Activated naive CD8-positive, alpha-beta T cell (primary cell): ENCODE results near the gene MKLN1.
"Not testable (repeated sequence)": the region's sequence is repeated elsewhere in the genome, so short reads cannot be mapped to it uniquely, and the experiment has no call there.

Source experiments
- H3K27ac Mint-ChIP-seq: one replicate; pipeline ENCODE4 v1.8.0; 2021; ENCODE audit warnings: mixed read lengths
- H3K27me3 Mint-ChIP-seq: one replicate; pipeline ENCODE4 v1.8.0; 2021; ENCODE audit warnings: mixed read lengths
- H3K36me3 Mint-ChIP-seq: one replicate; pipeline ENCODE4 v1.8.0; 2021; ENCODE audit warnings: mixed read lengths
- H3K4me1 Mint-ChIP-seq: one replicate; pipeline ENCODE4 v1.8.0; 2021; ENCODE audit warnings: low read depth, mixed read lengths
- H3K4me3 Mint-ChIP-seq: one replicate; pipeline ENCODE4 v1.8.0; 2021; ENCODE audit warnings: mild to moderate bottlenecking, mixed read lengths
- H3K9me3 Mint-ChIP-seq: one replicate; pipeline ENCODE4 v1.8.0; 2021; ENCODE audit warnings: low read depth, mixed read lengths

Gene MKLN1

DNA sequence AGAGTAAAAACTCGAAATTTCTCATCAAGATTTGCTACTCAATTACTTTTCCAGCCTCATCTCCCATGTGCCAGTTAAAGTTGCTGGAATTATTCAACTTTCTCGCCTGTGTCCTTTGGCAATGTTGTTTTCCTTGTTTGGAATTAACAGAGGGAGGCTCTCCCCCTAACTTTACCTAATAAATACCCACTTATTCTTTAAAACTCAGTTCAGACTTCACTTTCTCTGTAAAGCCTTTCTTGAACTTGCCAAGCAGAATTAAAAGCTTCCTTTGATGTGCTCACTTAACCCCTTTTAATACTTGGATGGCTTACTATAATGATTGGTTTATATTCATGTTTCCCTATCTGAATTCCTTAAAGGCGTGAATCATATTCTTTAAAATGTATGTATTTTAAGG is 104.1 kb downstream of the MKLN1 start:
- H3K27me3 Mint-ChIP-seq = no peaks in the 10 kb centered on the region
- H3K36me3 Mint-ChIP-seq = peaks cover 22% of the 10 kb centered on the region
- H3K27ac Mint-ChIP-seq = no peak overlapping the region
- H3K4me1 Mint-ChIP-seq = peaks cover 7% of the 10 kb centered on the region
- no peaks in the 10 kb centered on the region for H3K9me3 Mint-ChIP-seq
- no peak overlapping the region for H3K4me3 Mint-ChIP-seq

DNA sequence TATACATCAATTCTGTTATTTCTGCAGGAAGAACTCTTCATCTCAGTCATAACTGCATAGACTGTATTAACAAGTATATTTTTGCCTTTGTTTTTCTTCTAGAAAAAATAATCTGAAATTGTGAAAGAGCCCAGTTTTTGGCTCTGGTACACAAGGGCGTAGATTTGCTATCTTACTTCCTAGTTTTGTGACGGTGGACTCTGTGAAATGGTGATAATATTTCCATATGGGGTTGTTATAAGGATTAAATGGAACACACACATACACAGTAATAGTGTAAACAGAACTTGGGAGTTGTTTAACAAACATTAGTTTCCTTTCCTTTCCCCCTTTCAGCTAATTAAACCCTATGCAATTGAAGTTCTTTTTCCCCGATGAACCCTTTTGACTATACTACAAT is 108.7 kb downstream of the MKLN1 start:
- no peaks in the 10 kb centered on the region for H3K9me3 Mint-ChIP-seq
- no peaks in the 10 kb centered on the region for H3K27me3 Mint-ChIP-seq
- H3K4me1 Mint-ChIP-seq = peaks cover 7% of the 10 kb centered on the region
- no peak overlapping the region for H3K4me3 Mint-ChIP-seq
- H3K27ac Mint-ChIP-seq = no peak overlapping the region
- H3K36me3 Mint-ChIP-seq = peaks cover 29% of the 10 kb centered on the region

DNA sequence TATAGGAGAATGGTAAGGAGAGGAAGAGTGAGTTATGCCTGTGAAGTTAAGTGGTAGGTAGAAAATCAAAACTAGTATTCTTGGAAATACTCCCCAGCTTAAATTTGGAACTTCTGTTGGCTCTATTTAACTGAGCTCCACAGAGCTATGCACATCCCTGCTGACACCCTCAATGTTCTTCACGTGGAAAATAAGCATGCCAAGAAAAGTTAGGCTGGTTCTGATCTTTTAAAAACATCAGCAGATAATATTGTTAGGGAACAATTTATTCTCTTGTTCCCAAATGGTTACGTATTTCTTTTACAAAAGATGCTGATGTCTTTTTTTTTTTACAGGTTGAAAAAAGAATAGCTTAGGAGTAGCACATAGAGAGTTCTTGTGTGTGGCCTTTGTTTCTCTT is 111.3 kb downstream of the MKLN1 start:
- no peak overlapping the region for H3K27ac Mint-ChIP-seq
- H3K36me3 Mint-ChIP-seq = peaks cover 20% of the 10 kb centered on the region
- H3K4me3 Mint-ChIP-seq = no peak overlapping the region
- H3K9me3 Mint-ChIP-seq = no peaks in the 10 kb centered on the region
- H3K27me3 Mint-ChIP-seq = no peaks in the 10 kb centered on the region
- peaks cover 7% of the 10 kb centered on the region for H3K4me1 Mint-ChIP-seq

DNA sequence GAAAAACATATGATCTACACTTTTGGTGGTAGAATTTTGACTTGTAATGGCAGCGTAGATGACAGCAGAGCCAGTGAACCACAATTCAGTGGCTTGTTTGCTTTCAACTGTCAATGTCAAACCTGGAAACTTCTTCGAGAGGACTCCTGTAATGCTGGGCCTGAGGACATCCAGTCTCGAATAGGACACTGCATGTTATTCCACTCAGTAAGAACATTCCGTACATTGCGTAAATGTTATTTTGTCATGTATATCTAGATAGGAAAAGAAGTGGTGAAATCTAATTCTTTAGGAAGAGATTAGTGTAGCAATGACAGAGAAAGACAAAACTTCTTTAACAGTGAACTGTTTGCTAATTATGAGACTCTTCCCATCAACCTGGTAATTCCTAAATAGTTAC is 115.8 kb downstream of the MKLN1 start:
- Mint-ChIP-seq H3K4me3 (no peak overlapping the region), H3K27ac (no peak overlapping the region)

DNA sequence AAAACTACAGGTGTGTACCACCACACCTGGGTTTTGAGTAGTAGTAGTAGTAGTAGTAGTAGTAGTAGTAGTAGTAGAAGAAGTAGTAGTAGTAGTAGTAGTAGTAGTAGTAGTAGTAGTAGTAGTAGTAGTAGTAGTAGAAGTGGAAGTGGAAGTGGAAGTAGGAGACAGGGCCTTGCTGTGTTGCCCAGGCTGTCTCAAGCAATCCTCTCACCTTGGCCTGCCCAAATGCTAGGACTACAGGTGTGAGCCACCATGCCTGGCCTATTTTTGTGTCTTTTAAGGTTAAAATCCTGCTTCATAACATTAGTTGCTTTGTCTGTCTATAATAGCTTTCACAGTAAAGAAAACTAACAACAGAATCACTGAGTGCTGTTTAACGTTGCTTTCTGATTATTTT is 117.0 kb downstream of the MKLN1 start:
- Mint-ChIP-seq H3K4me1 (no peaks in the 10 kb centered on the region), H3K9me3 (no peaks in the 10 kb centered on the region), H3K27ac (no peak overlapping the region), H3K27me3 (no peaks in the 10 kb centered on the region), H3K4me3 (no peak overlapping the region), H3K36me3 (peaks cover 25% of the 10 kb centered on the region)

More for the DNA sequence above, 115.8 kb downstream of the MKLN1 start:
- Mint-ChIP-seq H3K9me3 (no peaks in the 10 kb centered on the region), H3K27me3 (no peaks in the 10 kb centered on the region), H3K36me3 (peaks cover 21% of the 10 kb centered on the region), H3K4me1 (no peaks in the 10 kb centered on the region)

DNA sequence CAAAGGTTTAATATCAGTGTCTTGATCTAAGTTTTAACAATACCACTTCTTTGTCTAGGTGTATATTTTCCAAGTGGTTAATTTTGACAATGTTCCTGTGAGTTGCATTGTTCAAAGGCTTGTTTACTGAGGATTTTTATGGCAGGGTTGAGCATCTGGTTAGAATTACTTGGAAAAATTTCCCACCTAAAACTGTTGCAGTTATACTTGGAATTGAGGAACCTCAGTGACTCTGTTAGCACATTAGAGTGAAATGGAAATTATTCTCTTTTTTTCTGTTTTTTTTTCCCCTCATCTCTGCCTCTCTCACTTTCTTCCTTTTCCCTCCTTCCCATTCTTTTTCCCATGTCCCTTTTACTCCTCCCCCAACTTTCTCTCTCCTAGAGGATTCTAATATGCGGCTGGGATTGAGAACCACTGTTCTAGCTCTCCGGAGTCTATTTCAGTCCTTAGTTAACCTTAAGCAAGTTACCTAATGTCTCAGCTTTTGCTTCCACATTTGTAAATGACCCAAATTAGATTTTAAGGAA is 121.8 kb downstream of the MKLN1 start:
- H3K27ac Mint-ChIP-seq = no peak overlapping the region
- H3K9me3 Mint-ChIP-seq = no peaks in the 10 kb centered on the region
- no peaks in the 10 kb centered on the region for H3K27me3 Mint-ChIP-seq
- no peaks in the 10 kb centered on the region for H3K4me1 Mint-ChIP-seq
- H3K4me3 Mint-ChIP-seq = no peak overlapping the region
- H3K36me3 Mint-ChIP-seq = peaks cover 17% of the 10 kb centered on the region

DNA sequence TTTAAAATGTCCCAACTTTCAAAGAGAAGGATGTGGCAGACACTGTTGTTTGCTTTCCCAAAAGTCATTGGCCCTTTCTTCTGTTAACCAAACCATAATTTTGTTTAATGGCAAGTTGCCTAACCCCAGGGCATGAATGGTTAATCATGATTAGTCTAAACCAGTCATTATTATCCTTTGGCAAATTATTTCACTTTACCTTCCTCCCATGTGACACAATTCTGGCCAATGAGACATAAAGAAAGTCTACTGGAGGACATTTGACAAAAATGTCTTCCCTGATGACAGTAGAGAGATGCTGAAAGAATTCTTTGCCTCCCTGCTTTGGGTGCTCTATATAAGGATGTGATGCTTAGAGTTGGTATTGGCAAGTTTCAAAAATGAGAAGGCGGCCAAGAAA is 126.8 kb downstream of the MKLN1 start:
- H3K36me3 Mint-ChIP-seq = peaks cover 11% of the 10 kb centered on the region
- no peaks in the 10 kb centered on the region for H3K27me3 Mint-ChIP-seq
- no peaks in the 10 kb centered on the region for H3K9me3 Mint-ChIP-seq
- no peaks in the 10 kb centered on the region for H3K4me1 Mint-ChIP-seq
- no peak overlapping the region for H3K27ac Mint-ChIP-seq
- H3K4me3 Mint-ChIP-seq = no peak overlapping the region

DNA sequence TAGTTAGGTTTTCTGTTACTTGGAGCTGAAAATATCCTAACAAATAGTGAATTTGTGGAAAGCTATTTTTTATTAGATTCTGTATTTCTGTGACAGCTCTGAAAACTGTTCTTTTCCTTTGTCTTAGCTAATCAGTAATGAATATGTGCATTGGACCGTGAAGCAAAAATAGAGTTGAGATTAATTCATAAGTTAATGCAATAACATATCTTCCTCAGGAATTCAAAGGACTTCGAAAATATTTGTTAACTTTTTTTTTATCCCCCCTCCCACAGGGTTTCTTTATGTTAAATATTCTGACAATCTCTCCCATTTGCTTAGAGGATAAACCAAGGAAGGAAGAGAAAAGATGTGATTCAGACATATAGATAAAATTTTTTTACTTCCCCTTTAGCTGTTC is 127.3 kb downstream of the MKLN1 start:
- Mint-ChIP-seq H3K4me3 (no peak overlapping the region), H3K36me3 (peaks cover 11% of the 10 kb centered on the region), H3K4me1 (peaks cover 2% of the 10 kb centered on the region), H3K27ac (no peak overlapping the region), H3K27me3 (no peaks in the 10 kb centered on the region), H3K9me3 (no peaks in the 10 kb centered on the region)

DNA sequence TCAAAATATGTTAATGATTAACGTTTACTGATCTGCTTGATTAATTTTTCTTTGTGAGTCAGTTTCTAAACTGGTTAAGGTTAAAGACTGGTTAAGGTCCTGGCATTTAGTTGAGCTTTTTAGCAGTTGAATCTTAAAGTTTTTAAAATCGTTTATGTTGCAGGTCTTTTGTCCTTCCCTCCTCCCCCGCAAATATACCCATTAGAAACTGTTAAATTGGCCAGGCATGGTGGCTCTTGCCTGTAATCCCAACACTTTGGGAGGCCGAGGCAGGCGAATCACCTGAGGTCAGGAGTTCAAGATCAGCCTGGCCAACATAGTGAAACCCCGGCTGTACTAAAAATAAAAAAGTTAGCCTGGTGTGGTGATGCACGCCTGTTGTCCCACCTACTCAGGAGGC is 127.9 kb downstream of the MKLN1 start:
- no peaks in the 10 kb centered on the region for H3K27me3 Mint-ChIP-seq
- H3K27ac Mint-ChIP-seq = no peak overlapping the region
- peaks cover 11% of the 10 kb centered on the region for H3K36me3 Mint-ChIP-seq
- H3K4me3 Mint-ChIP-seq = no peak overlapping the region
- H3K4me1 Mint-ChIP-seq = peaks cover 2% of the 10 kb centered on the region
- no peaks in the 10 kb centered on the region for H3K9me3 Mint-ChIP-seq

DNA sequence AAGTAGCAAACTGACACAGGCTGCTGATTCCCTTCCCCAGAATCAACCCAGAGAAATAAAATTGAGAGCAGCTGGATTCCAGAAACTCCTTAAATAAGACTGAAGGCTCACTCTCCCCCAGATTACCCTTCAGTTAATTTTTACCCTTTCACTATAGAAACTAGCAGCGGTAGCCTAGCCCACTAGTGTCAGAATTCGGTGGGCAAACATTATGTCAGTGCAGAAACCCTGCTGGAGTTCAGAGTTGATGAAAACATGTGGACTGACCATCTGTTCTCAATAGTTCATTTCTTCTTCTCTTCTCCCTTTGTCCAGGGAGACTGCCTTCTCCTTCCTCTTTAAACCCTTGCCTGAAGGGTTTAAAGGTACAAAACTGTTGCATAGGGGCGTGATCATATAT is 128.7 kb downstream of the MKLN1 start:
- Mint-ChIP-seq H3K27ac (no peak overlapping the region), H3K27me3 (no peaks in the 10 kb centered on the region), H3K4me1 (peaks cover 2% of the 10 kb centered on the region), H3K9me3 (no peaks in the 10 kb centered on the region), H3K36me3 (peaks cover 13% of the 10 kb centered on the region), H3K4me3 (no peak overlapping the region)

DNA sequence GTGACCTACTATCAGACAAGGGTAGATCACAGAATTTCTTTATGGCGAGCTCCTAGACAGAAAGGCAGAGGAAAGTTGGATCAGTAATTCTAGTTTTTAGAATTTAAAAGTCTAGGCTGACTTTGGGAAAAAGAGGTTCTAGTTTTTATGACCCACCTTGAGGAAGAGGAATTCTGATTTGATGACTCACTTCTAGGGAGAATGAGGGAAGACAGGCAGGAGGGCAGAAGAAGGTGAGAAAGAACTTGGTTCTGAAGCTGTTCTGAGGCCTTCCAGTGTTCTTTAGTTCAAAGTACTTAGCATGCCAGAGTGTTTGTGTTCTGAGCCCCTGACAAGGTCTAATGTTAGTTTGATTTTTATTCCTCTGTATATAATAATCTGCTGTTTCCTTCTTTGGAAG is 131.6 kb downstream of the MKLN1 start:
- H3K27ac Mint-ChIP-seq = no peak overlapping the region
- H3K9me3 Mint-ChIP-seq = no peaks in the 10 kb centered on the region
- H3K4me1 Mint-ChIP-seq = peaks cover 2% of the 10 kb centered on the region
- no peaks in the 10 kb centered on the region for H3K27me3 Mint-ChIP-seq
- H3K36me3 Mint-ChIP-seq = peaks cover 14% of the 10 kb centered on the region
- no peak overlapping the region for H3K4me3 Mint-ChIP-seq

DNA sequence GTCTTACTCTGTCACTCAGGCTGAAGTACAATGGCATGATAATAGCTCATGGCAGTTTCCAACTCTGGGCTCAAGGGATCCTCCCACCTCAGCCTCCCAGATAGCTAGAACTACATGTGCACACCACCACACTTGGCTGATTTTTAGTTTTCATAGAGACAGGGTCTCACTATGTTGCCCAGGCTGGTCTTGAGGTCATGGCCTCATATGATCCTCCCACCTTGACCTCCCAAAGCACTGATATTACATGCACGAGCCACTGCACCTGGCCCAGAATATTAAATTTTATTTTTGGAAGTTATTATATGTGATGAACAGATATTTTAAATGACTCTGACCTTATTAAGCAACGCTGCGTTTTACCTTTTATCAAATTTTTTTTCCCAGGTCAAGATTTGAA is 134.4 kb downstream of the MKLN1 start:
- Mint-ChIP-seq H3K4me1 (peaks cover 2% of the 10 kb centered on the region), H3K27ac (no peak overlapping the region), H3K27me3 (no peaks in the 10 kb centered on the region), H3K4me3 (no peak overlapping the region), H3K9me3 (no peaks in the 10 kb centered on the region), H3K36me3 (peaks cover 9% of the 10 kb centered on the region)

DNA sequence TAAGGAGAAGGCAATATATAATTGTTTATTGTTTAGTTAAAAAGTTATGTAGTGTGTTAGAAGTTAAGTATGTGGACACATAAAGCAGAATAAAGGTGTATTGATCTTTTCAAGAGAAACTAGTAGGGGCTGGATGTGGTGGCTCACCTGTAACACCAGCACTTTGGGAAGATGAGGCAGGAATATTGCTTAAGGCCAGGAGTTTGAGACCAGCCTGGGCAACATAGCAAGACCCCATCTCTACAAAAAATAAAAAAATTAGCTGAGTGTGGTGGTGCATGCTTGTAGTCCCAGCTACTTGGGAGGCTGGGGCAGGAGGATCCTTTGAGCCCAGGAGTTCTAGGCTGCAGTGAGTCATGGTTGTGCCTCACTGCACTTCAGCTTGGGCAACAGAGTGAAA is 135.0 kb downstream of the MKLN1 start:
- H3K27ac Mint-ChIP-seq, H3K4me1 Mint-ChIP-seq, H3K9me3 Mint-ChIP-seq, H3K4me3 Mint-ChIP-seq, H3K27me3 Mint-ChIP-seq: not testable (repeated sequence)
- H3K36me3 Mint-ChIP-seq = peaks cover 10% of the 10 kb centered on the region

DNA sequence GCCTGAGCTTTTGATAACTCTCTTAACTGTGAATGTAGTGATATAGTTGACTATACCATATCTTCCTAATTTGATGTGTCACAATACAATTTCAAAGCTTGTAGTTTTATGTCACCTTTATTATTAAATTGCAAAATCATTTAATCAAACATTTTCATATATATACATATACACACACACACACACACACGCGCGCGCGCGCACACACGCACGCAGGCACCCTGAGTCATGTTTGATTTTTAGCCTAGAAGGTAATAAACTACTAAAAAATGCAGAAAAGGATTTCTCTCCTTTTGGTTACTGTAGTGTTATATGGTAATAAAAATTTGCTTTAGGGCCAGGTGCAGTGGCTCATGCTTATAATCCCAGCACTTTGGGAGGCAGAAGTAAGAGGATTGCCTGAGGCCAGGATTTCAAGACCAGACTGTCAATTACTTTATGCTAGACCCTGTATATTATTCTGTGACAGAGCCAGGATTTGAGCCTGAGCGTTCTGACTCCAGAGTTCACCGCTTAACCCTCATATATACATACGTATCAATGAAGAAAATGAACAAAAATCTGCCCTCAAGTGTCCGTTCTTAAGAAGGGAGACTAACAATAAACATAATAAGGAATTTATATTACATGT is 139.2 kb downstream of the MKLN1 start:
- H3K27me3 Mint-ChIP-seq = no peaks in the 10 kb centered on the region
- no peak overlapping the region for H3K4me3 Mint-ChIP-seq
- H3K4me1 Mint-ChIP-seq = no peaks in the 10 kb centered on the region
- H3K27ac Mint-ChIP-seq = no peak overlapping the region
- H3K9me3 Mint-ChIP-seq = no peaks in the 10 kb centered on the region
- H3K36me3 Mint-ChIP-seq = peaks cover 13% of the 10 kb centered on the region

DNA sequence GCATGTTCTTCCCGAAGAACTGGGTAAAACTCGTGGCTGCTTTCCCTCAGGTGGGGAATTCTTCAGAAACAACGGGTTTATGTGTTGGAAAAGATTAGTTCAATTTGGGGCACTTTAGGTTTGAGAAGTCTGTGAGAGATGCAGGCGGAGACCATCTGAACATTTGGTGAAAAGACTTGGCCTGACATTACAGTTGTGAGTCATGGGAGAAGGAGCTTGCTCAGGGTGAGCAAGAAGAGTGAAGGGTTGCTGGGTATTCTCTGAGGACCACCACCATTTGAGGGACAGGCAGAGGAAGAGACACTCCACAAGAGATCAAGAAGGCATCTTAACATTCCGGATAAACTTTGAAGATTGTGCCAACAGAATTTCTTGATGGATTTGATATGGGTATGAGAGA is 140.1 kb downstream of the MKLN1 start:
- Mint-ChIP-seq H3K36me3 (peaks cover 8% of the 10 kb centered on the region), H3K27me3 (no peaks in the 10 kb centered on the region)

DNA sequence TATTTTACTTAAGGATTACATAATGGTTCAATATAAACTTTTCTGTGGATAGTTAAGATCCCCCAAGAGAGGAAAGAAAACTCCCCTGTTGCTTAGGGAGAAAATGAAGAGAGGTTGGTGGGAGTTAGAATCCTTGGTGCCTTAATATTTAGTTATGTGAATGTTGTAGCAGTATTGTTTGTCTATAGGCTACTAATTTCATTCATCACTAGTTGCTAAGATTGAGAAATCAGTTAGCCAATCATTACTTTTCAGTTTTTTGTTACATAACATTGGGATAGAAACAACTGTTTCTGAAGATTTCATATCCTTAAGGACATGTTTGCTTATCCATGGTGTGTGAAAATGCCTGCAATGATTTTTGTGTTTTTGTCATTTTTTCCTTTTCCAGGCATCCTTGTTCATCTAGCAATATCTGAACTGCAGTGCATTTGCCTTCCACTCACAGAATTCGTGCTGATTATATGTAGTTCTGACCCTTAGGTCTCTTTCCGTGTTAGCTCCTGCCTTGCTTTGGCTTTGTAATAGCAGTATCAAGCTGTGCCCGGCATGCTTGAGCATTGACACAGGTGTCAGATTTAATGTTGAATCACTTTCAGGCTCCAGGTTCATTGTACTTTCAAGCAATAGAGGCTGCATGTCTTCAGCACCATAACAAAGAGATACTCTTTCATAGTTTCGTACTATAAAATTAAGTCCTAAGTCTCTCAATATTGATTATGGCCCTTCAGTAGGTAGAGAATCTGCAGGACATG is 143.8 kb downstream of the MKLN1 start:
- no peak overlapping the region for H3K27ac Mint-ChIP-seq
- no peak overlapping the region for H3K4me3 Mint-ChIP-seq
- H3K36me3 Mint-ChIP-seq = peaks cover 18% of the 10 kb centered on the region
- H3K9me3 Mint-ChIP-seq = no peaks in the 10 kb centered on the region
- H3K4me1 Mint-ChIP-seq = no peaks in the 10 kb centered on the region
- H3K27me3 Mint-ChIP-seq = no peaks in the 10 kb centered on the region

More for the DNA sequence above, 140.1 kb downstream of the MKLN1 start:
- Mint-ChIP-seq H3K27ac (no peak overlapping the region), H3K9me3 (no peaks in the 10 kb centered on the region), H3K4me3 (no peak overlapping the region), H3K4me1 (no peaks in the 10 kb centered on the region)
